PFSK-1 (cell line): ENCODE results near the gene FARS2.

Experiments
- POLR2AphosphoS5 ChIP-seq: IDR thresholded peaks from 2 replicates; pipeline ENCODE4 v1.6.1; 2012; ENCODE audit warnings: low read depth, mild to moderate bottlenecking, control low read depth, low read length, moderate library complexity
- SIN3A ChIP-seq: IDR thresholded peaks from 2 replicates; pipeline ENCODE4 v1.6.1; 2012; ENCODE audit warnings: mild to moderate bottlenecking, low read length, moderate library complexity, borderline replicate concordance; ENCODE audit not compliant: insufficient read depth
- TAF1 ChIP-seq: IDR thresholded peaks from 2 replicates; pipeline ENCODE4 v1.6.1; 2012; ENCODE audit warnings: low read length, control low read depth, borderline replicate concordance; ENCODE audit not compliant: insufficient read depth

- TF ChIP-seq TAF1: no peak
- TF ChIP-seq POLR2AphosphoS5: no peak
- no peak for TF ChIP-seq SIN3A
Observed at GRCh38 chr6:5619249-5619648, 357.9 kb downstream of the FARS2 start.
